NCI-H146 (cell line): ENCODE data around the gene SYNE3.
"Not testable (repeated sequence)": the region's sequence is repeated elsewhere in the genome, so short reads cannot be mapped to it uniquely, and the experiment has no call there.

ENCODE experiments used
- DNase-seq: peaks from one replicate; lab custom pipeline; 2025; lab: John Stamatoyannopoulos, UW

Gene SYNE3

DNA sequence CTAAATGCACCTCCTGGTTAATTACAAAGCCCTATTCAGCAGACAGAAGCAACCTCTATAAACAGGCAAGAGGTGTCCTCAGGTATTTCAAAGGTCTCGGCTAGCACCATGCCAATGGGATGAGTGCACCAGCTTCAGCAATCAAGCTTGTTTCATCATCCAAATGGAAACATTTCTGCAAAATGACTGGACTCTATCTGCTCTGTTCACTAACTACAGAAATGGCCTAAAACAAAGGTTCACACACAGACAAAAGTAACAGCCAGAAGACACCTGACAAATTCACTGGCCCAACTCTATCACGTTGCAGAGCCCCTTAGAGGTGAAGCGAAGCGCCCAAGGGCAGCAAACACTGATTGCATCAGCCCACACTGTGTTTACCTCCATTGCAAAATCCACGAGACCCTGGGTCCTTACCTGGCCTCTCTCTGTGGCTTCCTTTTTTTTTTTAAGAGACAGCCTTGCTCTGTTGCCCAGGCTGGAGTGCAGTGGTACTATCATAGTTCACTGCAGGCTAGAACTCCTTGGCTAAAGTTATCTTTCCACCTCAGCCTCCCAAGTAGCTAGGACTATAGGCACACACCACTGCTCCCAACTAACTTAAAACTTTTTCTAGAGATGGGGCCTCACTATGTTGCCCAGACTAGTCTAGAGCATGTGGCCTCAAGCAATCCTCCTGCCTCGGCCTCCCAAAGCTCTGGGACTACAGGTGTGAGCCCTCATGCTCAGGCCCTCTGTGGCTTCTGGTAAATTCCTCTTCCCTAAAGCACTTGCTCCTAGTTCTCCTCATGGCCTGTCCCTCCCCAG is 8.5 kb upstream of the SYNE3 start:
- no peak for DNase-seq

GRCh38 chr14:95523815-95524448 is 7.5 kb upstream of the SYNE3 start:
- DNase-seq = no peak

DNA sequence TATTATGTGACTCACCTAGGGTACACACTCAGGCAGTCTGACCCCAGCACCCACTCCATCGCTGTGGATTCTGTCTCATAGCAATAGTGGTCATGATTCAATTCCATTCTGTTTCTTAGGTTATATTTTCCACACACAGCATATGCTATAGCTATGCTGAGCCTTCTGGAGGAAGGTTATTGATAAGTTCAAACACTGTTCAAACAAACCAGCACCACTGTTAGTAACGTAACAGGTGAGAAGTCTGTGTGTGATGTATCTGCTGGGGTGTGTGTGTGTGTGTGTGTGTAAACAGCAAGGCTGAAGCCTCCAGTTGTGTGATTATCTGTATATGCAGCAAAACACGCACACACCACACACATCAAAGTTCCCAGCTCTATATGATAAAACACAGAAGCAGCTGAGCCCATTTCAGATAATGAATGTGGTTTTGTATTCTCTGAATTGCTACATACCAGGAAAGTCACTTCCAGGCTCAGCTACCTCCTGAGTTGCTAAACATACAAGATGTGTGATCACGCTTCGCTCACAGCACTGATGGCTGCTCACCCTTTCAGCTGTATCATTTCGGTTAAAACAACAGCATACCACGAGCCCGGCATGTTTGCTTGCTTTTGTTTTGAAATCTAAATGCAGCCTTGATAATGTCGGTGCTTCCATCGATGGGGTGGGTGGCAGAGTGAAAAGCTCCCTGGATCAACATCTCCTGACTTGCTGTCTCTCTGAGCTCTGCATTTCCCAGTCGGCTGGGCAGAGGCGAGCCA is 6.8 kb upstream of the SYNE3 start:
- DNase-seq = peak; percentile 3

DNA sequence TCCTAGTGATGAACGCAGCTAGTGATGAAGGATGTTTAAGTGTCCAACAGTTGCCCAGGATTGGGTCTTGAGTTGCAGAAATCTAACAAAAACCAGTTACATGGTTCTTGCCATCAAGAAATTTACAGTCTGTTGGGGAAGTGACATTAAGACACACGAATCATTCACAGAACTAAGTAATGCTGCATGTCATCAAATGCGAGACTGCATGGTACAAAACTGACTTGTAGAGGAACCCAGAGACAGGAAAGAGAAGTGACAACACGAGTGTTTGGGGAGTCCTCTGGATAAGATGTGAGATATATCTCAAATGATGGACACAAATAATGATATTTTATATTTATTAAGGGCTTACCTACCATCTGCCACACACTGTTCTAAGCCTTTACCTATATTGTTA is 6.1 kb upstream of the SYNE3 start:
- DNase-seq = no peak

DNA sequence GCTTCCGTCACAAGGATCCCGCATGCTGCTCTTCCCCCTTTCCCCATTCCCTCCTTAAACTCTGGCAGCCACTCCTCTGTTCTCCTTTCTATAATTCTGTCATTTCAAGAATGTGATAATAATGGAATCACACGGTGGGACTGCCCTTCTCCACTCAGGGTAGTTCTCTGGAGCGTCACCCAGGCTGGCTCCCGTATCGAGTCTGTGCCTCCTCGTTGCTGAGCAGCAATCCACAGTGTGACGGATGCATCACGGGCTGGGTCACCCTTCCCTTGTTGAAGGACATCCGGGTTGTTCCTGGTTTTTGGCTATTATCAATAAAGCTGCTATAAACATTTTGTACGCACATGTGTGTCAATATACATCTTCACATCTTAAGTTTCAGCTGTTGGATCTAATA is 5.7 kb upstream of the SYNE3 start:
- DNase-seq = no peak

DNA sequence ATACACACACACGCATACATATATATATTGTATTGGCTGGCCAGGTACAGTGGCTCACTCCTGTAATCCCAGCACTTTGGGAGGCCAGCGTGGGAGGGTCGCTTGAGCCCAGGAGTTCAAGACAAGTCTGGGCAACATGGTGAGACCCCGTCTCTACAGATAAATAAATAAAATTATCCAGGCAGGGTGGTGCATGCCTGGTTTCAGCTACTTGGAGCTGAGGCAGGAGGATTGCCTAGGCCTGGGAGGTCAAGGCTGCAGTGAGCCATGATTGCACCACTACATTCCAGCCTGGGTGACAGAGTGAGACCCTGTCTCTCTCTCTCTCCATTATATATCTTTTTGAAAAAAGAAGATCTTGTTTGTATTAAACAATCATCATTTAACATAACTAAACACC is 4.6 kb upstream of the SYNE3 start:
- no peak for DNase-seq

DNA sequence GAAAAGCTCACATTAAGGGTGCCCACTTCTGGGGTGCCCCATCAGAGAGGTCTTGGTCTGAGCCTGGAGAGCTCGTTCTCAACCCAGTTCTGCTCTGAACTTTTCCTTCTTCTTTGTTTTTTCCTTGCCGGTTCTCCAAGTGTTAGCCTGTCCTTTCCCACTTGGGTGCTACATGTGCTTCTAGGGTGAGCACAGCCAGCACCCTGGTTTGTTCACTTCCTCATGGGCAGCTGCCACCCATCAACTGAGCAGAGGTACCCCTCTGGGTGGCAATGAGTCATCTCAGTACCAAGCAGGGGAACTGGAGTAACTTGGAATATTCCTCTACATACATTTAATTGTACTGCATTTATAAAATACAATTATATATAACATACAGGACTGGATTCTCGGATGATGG is 3.9 kb upstream of the SYNE3 start:
- DNase-seq = no peak

- DNase-seq = no peak
These were observed 3.2 kb upstream of the SYNE3 start for GRCh38 chr14:95519699-95520098.

DNA sequence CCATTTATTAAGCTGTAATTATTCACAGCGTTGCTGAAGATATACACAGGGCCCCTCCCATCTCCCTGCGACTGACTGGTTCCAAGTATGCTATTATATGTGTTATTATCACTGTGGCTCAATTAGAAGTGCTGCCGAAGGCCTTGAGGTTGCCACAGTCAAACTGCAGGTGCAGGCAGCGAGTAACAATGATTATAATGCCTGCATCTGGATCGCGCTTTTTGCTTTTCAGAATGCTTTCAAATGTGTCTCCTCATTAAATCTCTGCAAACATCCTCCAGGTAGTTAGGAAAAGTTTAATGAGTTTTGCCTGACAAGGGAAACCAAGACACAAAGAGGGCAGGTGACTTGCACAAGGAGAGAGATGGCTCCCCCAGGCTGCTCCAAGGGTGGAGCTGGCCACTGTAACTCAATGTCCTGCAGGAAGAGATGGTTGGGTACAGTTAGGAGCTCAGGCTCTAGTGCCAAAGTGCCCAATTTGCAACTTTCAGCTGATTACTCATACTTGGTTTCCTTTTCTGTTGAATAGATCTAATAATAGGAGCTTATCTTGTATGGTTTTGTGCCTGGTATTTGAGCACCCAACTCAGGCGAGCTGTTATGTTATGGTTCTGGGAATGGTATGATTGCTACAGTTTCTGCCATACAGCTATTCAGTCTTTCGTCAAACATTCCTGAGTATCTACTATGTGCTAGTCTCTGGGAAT is 1.7 kb upstream of the SYNE3 start:
- peak; percentile 71 for DNase-seq

DNA sequence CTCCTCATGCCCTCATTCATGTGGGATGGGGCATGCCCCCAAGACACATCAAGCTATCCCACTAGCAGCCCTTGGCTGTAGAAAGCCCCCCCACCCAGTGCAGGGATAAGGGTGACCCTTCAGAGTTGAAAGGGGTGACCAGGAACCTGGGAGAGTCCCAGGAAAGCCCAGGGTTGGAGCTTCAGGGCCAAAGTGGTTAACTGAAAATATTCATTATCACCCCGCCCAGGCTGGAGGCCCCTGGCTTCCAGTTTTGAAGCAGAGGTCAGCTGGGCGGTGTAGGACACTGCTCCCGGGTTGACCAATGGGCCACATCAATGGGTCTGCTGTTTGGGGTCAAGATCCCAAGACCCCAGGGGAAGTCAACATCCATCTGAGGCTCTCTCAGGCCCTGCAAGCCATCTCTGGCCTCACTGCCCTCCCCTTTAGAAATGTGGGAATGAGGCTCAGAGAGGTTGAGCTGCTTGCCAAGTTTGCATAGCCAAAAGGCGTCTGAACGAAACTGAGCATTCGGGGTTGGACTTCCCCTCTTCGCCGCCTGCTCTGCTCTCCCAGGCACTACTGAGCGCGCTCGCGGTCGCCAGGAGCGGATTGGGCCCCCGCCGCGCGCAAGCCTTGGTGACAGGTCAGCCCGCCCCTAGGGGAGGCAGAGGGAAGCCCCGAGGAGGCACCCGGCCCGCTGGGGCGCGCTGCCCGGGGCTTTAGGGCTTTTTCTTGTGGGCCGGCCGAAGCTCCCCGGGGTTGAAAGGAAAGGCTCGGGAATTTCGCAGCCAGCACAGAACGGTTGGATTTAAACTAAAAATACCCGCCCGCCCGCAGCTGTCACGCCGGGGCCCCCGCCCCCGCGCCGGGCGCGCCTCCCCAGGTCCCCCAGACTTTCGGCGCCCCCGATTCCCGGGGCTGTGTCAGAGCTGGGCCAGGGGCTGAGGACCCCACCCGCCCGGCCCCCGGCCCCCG is 576 bp downstream of the SYNE3 start:
- DNase-seq = peak; percentile 65

DNA sequence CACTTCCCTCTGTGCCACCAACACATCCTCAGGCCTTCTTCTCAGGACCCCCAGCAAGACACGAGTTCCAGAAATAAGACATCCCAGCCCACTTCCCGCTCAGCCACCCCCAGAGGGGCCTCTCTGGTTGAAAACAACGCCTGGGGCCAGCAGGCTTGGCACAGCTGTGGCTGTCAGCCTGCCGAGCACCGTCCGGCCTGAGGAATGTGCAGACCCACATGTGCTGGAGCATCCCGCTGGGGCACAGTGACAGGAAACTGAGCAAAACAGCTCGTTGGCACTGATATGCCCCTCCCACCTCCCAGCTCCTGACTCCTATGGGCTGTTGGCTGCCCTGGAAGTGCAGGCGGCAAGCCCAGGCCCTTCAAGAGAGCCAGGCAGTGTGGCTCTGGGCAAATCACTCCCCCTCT is 1.4 kb downstream of the SYNE3 start:
- peak; percentile 61 for DNase-seq

DNA sequence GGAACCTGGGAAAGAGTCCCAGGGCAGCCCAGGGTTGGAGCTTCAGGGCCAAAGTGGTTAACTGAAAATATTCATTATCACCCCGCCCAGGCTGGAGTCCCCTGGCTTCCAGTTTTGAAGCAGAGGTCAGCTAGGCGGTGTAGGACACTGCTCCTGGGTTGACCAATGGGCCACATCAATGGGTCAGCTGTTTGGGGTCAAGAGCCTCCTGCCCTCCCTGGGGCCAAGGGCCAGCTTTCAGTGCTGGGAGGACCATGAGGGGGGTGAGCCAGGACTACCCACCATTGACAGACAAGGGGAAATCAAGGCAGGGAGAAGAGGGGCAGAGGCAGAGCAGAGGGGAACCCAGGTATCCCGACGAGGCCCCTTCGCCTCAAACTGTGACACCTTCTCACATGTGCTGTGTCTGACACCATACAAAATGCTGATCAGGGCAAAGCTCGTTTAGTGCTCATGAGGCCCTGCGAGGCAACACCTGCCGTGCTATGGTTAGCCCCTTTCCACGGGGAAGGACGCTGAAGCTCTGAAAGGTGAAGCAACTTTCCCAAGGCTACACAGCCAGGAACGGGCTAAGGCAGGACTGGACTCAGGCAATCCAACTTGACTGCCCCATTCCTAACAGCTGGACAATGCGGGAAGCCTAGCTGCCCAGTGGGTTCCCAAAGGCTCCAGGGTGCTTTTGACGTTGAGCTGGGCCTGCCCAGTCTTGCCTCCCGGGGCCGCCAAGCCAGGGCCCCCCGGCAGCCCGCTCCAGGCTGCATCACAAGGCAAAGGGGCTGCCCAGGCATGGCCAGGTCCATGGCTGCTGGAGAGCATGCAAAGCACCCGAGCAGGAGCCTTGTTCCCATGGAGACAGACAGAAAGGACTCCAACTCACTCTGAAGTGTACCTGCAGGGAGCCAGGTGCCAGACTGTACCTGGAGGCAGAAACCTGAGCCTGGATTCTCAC is 2.0 kb downstream of the SYNE3 start:
- peak; percentile 86 for DNase-seq

- DNase-seq = no peak
These were observed 3.2 kb downstream of the SYNE3 start for GRCh38 chr14:95513291-95513690.

DNA sequence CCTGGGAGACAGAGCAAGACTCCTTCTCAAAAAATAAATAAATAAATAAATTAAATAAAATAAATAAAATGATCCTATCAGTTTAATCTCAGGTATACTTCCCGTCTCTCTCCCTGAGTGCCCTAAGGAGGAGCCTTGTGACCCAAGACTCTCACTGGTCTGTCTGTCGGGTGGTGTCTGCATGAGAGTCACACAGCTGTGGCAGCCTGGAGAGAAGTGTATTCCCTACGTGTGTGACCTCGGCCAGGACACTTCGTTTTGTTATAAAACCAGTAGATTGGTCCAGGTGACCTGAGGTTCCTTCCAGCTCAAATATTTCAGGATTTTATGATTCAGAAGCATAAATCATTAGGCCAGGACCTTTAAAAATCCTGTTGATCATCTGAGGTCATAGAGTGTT is 4.8 kb downstream of the SYNE3 start:
- DNase-seq = no peak

DNA sequence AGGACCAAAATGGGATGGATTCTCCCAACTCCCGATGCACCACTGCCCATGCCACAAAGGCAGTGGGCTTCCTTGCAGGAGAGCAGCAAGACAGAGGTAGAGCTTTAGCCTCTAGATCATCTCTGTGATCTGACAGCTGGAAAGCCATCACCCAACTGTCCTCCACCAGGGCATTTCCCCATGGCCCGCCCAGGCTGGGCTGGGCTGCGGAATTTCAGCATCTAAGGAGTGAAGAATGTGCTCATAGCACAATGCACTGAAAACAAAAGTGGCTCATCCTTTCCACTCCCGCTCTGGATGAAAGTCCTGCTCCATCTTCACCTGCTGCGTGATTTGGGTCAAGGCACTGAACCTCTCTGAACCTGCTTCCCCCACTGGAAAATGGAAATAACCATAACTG is 5.6 kb downstream of the SYNE3 start:
- DNase-seq = no peak

DNA sequence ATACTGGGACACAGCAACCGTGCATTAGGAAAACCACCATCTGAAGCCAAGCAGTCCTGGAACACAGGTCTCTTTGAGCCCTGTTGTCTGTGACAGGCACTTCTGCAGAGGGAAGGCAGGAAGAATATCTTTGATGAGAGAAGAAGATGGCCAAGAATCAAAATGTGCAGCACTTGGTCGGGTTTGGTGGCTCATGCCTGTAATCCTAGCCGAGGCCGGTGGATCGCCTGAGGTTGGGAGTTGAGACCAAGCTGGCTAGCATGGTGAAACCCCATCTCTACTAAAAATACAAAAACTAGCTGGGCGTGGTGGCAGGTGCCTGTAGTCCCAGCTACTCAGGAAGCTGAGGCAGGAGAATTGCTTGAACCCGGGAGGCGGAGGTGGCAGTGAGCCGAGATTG is 6.1 kb downstream of the SYNE3 start:
- not testable (repeated sequence) for DNase-seq

- DNase-seq = no peak
These were observed 7.0 kb downstream of the SYNE3 start for GRCh38 chr14:95509495-95509894.

DNA sequence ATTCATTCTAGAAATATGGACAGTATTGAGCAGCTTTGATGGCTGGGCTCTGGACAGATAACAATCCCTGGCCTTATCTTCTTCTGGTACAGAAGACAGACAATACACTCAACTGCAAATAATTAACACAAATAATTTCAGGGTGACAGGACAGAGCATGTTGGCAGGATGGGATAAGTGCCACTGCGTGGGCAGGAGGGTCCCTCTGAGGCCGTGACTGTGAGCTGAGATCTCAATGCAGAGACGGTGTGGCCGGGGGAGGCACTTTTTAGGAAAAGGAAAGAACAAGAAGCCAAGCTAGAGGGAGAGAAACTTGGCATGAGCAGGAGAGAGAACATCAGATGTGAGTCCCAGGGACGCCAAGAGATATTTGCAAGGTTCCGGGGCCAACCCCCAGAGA is 8.1 kb downstream of the SYNE3 start:
- no peak for DNase-seq

- DNase-seq = no peak
These were observed 8.7 kb downstream of the SYNE3 start for GRCh38 chr14:95507701-95508103.

- no peak for DNase-seq
These were observed 9.3 kb downstream of the SYNE3 start for GRCh38 chr14:95507174-95507573.
